NT2/D1 (cell line): Measurements from ENCODE around the gene MFSD11.
"Not testable (repeated sequence)": the region's sequence is repeated elsewhere in the genome, so short reads cannot be mapped to it uniquely, and the experiment has no call there.

Source experiments
- DNase-seq: peaks from one replicate; pipeline ENCODE4 v3.0.0-alpha.2; 2011; ENCODE audit warnings: low read depth, low spot score
- H3K27me3 ChIP-seq: 2 replicates; pipeline ENCODE4 v1.6.0; 2011; ENCODE audit warnings: mild to moderate bottlenecking; ENCODE audit not compliant: insufficient read length, insufficient read depth
- H3K36me3 ChIP-seq: 2 replicates; pipeline ENCODE4 v1.6.1; 2011; ENCODE audit warnings: mild to moderate bottlenecking, low read length, mixed read lengths; ENCODE audit not compliant: insufficient read depth, insufficient read length
- H3K4me1 ChIP-seq: 2 replicates; pipeline ENCODE4 v1.5.1; 2011; ENCODE audit not compliant: insufficient read depth, insufficient read length
- H3K4me3 ChIP-seq: 2 replicates; pipeline ENCODE4 v1.5.1; 2011; ENCODE audit warnings: low read depth; ENCODE audit not compliant: insufficient read length
- H3K9ac ChIP-seq: 2 replicates; pipeline ENCODE4 v1.6.0; 2011; ENCODE audit warnings: low read depth; ENCODE audit not compliant: insufficient read length
- H3K9me3 ChIP-seq: 2 replicates; pipeline ENCODE4 v1.5.1; 2011; ENCODE audit warnings: mild to moderate bottlenecking, low read length; ENCODE audit not compliant: insufficient read depth
- SUZ12 ChIP-seq: IDR thresholded peaks from 2 replicates; pipeline ENCODE4 v1.6.1; 2011; ENCODE audit not compliant: insufficient read length, insufficient read depth; ENCODE audit errors: extremely low read depth
- YY1 ChIP-seq: IDR thresholded peaks from 2 replicates; pipeline ENCODE4 v1.6.1; 2011; ENCODE audit not compliant: insufficient read length, insufficient read depth
- ZNF274 ChIP-seq: IDR thresholded peaks from 2 replicates; pipeline ENCODE4 v1.6.1; 2011; ENCODE audit warnings: mild to moderate bottlenecking, low read depth, low read length

The MFSD11 gene

DNA sequence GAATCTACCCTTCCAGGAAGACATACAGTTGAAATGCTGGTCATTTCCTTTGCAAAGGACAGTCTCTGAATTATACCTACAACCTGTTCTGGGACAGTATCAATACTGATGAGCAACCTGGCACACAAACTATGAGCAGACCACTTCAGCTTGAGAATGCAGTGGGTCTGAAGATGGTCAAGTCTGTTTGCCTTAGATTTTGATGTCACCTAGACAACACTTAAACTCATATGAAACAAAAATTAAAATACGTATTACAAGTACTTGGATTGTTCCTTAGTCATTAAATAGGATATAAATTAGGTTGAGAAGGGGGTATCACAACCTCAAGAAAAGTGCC lies 4.3 kb upstream of the MFSD11 start:
- TF ChIP-seq YY1 (no peak), SUZ12 (no peak), ZNF274 (no peak)
- Histone ChIP-seq H3K4me1 (no peaks in the 10 kb centered on the region), H3K9me3 (no peaks in the 10 kb centered on the region), H3K9ac (no peak overlapping the region), H3K4me3 (no peak overlapping the region), H3K27me3 (no peaks in the 10 kb centered on the region), H3K36me3 (peaks cover 58% of the 10 kb centered on the region)
- no peak for DNase-seq

DNA sequence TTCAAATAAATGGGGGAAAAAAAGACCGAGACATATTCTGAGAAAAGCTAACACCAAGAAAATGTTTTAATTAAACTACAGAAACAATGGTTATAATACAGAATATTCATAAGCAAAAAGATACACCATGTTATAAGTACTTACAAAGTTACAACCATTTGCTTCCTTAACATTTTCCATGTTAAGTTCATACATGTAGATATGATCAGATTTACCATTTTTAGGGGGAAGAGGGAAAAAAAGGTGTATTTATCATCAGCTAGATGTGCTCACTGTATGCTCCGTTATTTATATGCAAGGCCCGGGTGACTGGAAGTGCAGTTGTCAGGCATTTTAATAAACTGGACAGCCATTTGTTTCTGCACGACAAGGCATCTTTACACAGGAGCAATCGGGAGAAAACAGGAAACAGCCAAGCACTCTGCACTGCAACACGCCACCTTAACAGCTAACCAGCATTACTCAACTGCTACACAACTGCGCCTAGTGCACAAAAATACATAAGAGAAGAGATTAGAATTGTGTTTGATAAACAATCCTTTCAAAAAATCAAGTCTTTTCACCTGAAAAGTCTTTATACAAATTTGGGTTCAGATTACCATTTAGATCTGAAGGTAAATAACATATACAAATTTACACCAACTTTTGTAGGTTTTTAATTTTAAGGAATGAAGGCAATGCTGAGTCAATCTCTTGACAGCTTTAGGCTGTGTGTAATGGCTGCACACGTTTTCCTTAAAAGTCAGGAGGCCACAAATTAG lies 3.7 kb upstream of the MFSD11 start:
- Histone ChIP-seq H3K27me3 (no peaks in the 10 kb centered on the region), H3K9me3 (no peaks in the 10 kb centered on the region), H3K36me3 (peaks cover 56% of the 10 kb centered on the region), H3K9ac (peak overlapping the region; percentile 100), H3K4me1 (no peaks in the 10 kb centered on the region), H3K4me3 (peak overlapping the region; percentile 100)
- DNase-seq: no peak
- TF ChIP-seq YY1: no peak
- TF ChIP-seq ZNF274: no peak
- TF ChIP-seq SUZ12: no peak

DNA sequence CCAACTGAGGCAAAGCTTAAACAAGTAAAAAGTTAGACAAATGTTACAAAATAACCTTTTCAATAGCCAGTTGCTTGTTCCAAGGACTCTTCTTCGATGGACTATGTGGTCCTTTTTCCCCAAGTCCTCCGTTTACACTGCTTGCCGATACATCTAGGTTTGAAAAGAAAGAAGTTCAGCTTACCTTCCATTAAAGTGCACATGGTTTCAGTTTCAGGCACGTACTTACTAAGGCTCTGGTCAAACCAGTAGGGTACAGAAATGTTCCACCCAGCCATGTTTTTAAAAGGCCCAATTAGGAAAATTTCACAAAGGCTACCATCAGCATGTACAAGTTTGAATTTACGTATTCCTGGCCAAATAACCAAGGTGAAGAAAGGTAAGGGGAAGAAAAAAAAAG lies 2.9 kb upstream of the MFSD11 start:
- Histone ChIP-seq H3K9ac (peak overlapping the region; percentile 100), H3K4me1 (no peaks in the 10 kb centered on the region), H3K36me3 (peaks cover 52% of the 10 kb centered on the region), H3K27me3 (no peaks in the 10 kb centered on the region), H3K9me3 (no peaks in the 10 kb centered on the region), H3K4me3 (peak overlapping the region; percentile 100)
- TF ChIP-seq SUZ12: no peak
- no peak for TF ChIP-seq ZNF274
- TF ChIP-seq YY1: no peak
- no peak for DNase-seq

DNA sequence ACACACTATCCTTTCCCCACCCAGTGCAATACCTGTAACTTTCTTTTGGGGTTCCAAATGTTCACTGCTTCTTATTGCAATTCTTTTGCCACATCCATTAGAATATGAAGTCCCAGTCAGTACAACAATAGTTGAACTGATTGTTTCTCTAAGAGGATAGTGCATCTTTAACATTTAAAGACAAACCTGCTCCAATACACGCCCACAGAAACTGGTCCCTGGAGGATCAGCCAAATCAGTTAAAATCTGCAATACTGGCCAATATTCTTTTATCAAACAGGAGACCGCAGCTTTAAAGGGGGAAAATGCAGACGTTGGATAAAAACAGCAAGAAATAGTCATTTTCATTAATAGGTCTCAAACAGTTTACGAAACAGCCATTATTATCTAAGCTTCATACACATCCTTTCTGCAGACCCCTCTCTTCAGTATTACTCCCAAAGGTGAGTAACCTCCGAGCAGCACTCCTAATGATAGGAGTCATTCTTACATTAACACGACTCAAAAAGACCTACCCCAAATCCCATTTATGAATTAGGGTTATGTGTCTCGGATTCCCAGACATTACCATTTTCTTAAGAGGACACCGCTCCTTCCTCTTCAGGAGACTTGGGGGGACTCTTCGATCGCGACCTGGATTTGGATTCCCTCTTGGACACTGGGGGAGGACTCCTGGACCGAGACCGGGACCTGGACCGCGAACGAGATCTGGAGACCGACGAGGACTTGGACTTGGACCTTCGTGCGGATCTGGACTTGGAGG lies 2.2 kb upstream of the MFSD11 start:
- no peak for TF ChIP-seq YY1
- TF ChIP-seq SUZ12: no peak
- no peak for TF ChIP-seq ZNF274
- Histone ChIP-seq H3K27me3 (no peaks in the 10 kb centered on the region), H3K9ac (peak overlapping the region; percentile 100), H3K9me3 (no peaks in the 10 kb centered on the region), H3K4me3 (peak overlapping the region; percentile 100), H3K36me3 (peaks cover 48% of the 10 kb centered on the region), H3K4me1 (no peaks in the 10 kb centered on the region)
- no peak for DNase-seq

DNA sequence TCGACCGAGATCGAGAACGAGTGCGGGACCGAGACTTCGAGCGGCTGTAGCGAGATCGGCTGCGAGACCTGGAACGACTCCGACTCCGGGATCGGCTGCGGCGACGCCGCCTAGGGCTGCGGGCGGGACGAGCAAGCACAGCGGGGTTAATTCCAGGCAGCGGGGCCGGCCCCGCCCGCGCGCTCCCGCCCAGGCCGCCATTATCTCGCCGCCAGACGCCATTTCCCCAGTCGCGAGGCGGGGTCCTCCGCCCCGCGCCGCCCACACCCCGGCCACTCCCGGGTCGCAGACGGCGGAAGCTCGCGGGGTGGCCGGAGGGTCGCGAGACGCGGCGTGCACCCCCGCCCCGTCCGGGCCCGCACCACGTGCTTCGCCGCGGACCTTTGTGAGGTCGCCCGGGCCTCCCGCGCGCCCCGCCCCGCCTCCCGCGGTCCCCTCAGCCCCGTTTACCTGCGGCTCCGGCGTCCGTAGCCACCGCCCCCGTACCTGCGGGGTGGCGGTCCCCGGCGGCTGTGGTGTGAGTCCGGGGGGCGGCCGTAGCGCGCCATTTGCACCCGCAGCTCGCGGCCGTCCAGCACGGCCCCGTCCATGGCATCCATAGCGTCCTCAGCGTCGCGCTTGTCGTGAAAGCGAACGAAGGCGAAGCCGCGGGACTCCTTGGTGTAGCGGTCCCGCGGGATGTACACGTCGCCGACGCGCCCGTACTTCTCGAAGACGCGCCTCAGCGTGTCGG lies 1.4 kb upstream of the MFSD11 start:
- H3K9me3 ChIP-seq: no peaks in the 10 kb centered on the region
- no peaks in the 10 kb centered on the region for H3K4me1 ChIP-seq
- H3K9ac ChIP-seq: peak overlapping the region; percentile 100
- peaks cover 55% of the 10 kb centered on the region for H3K36me3 ChIP-seq
- no peaks in the 10 kb centered on the region for H3K27me3 ChIP-seq
- peak overlapping the region; percentile 100 for H3K4me3 ChIP-seq
- DNase-seq: no peak
- TF ChIP-seq ZNF274: no peak
- TF ChIP-seq SUZ12: no peak
- peak; percentile 80 for TF ChIP-seq YY1

DNA sequence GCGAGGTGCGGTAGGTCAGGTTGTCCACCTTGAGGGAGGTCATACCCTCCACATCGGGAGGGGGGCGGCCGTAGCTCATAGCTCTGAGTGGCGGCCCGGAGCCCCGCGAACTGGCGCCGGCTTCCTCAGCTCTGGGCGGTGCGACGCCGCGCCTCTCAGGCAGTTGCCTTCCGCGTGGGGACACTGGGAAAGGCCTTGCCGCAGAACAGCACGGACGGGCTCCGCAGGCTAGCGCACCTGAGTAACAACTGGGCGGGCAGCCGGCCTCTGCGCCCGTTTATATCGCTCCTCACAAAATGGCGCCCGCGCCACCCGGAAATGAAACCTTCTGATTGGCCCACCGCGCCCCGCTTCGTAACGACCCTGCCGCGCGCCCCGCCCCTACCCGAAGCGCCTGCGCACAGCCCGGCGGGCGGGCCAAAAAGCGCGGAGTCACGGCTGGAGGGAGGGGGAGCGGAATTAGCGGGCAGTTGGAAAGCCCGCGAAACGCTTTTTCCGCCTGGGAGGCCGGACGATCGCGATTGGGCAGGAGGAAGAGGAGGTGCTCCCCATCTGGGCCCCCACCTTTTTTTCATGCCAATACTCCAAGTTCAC lies 740 bp upstream of the MFSD11 start, which contains the start of gene SRSF2:
Gene SRSF2, minus strand, starts transcription at position 250 of the 594 bp plus-strand sequence. Its CDS starts 171 bp downstream, at position 79.
- H3K9ac ChIP-seq: peak within 1 kb of the TSS; percentile 100
- peak within 1 kb of the TSS; percentile 100 for H3K4me3 ChIP-seq
- peaks cover 61% of the 10 kb centered on the region for H3K36me3 ChIP-seq
- TF ChIP-seq YY1 (peak; percentile 88), ZNF274 (no peak)
- DNase-seq: peak; percentile 94
- H3K9me3 ChIP-seq: no peaks in the 10 kb centered on the region
- no peaks in the 10 kb centered on the region for H3K27me3 ChIP-seq
- H3K4me1 ChIP-seq: no peaks in the 10 kb centered on the region

DNA sequence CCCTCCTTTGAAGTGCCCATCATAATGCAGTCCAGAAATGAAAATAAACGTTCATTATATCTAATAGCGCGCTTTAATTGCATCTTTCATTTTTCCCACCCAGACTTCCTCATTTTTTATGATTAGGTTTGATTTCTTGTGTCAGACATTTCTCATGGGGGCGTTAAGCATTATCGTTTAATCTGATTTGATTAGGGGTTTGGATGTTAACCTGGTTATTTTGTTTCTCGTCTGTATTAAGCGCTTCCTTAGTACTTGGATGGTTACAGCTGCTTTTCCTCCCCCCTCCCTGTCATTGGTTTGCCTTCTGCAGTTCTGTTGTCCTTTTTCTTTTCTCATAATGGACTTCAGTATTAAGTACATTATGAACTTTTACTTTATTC lies 540 bp downstream of the MFSD11 start:
- Histone ChIP-seq H3K27me3 (no peaks in the 10 kb centered on the region), H3K36me3 (peaks cover 59% of the 10 kb centered on the region), H3K9ac (peak overlapping the region; percentile 99), H3K4me3 (peak overlapping the region; percentile 85), H3K9me3 (no peaks in the 10 kb centered on the region), H3K4me1 (no peaks in the 10 kb centered on the region)
- no peak for TF ChIP-seq SUZ12
- TF ChIP-seq ZNF274: no peak
- TF ChIP-seq YY1: no peak
- DNase-seq: no peak

DNA sequence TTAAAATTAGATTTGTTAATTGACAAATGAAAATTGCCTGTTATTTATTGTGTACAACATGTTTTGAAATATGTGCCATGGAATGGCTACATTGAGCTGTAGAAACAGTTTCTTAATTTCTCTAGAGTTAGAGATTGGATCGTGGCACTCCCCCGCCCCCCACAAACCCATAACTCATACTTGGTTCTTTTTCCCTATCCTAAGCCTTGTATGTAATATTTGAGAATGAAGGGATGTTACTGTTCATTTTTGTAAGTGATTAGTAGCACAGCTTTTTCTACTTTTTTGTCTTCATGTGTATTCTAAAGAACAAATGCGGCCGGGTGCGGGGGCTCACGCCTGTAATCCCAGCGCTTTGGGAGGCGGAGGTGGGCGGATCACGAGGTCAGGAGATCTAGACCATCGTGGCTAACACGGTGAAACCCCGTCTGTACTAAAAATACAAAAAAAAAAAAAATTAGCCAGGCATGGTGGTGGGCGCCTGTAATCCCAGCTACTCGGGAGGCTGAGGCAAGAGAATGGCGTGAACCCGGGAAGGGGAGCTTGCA lies 1.7 kb downstream of the MFSD11 start:
- H3K27me3 ChIP-seq, H3K4me3 ChIP-seq, H3K4me1 ChIP-seq, H3K9ac ChIP-seq, DNase-seq, H3K9me3 ChIP-seq: not testable (repeated sequence)
- peaks cover 59% of the 10 kb centered on the region for H3K36me3 ChIP-seq
